Neural cell (in vitro differentiated cells): ENCODE measurements around the gene ZC3H15. TPM values are rescaled to one million over a fixed set of nuclear protein-coding genes. Genes with fewer than 3 reads are reported as not detected.

Experiments used
- H2AFZ ChIP-seq: fragments of 200-600, 300-800 bp; sonication (generic), shearing (Covaris generic); 2 replicates; pipeline ENCODE4 v1.6.0; 2014; ENCODE audit warnings: low read depth, mild to moderate bottlenecking, antibody characterized with exemption, low read length, moderate library complexity
- H3F3A ChIP-seq: fragments of 200-600 bp; shearing (Covaris generic); 2 replicates; pipeline ENCODE4 v1.6.1; 2016; ENCODE audit warnings: mild to moderate bottlenecking, moderate library complexity, mixed read lengths, antibody characterized with exemption, low read length; ENCODE audit not compliant: insufficient read depth, poor library complexity, severe bottlenecking
- H3K27ac ChIP-seq: fragments of 200-600, 300-800 bp; sonication (generic), shearing (Covaris generic); 2 replicates; pipeline ENCODE4 v1.5.1; 2014; ENCODE audit warnings: mild to moderate bottlenecking, low read length, moderate library complexity
- H3K27me3 ChIP-seq: fragments of 300-800, 200-600 bp; sonication (generic), shearing (Covaris generic); 2 replicates; pipeline ENCODE4 v1.6.0; 2014; ENCODE audit warnings: mild to moderate bottlenecking, low read depth, low read length, moderate library complexity; ENCODE audit not compliant: insufficient read depth
- H3K36me3 ChIP-seq: fragments of 300-800, 200-600 bp; sonication (generic), shearing (Covaris generic); 2 replicates; pipeline ENCODE4 v1.5.1; 2014; ENCODE audit warnings: mild to moderate bottlenecking, antibody characterized with exemption, low read length, moderate library complexity; ENCODE audit not compliant: insufficient read depth
- H3K4me2 ChIP-seq: fragments of 300-800, 200-600 bp; sonication (generic), shearing (Covaris generic); 2 replicates; pipeline ENCODE4 v1.6.0; 2014; ENCODE audit warnings: mild to moderate bottlenecking, low read length
- H3K4me3 ChIP-seq: fragments of 300-800, 200-600 bp; sonication (generic), shearing (Covaris generic); 2 replicates; pipeline ENCODE4 v1.5.1; 2014; ENCODE audit warnings: mild to moderate bottlenecking, low read length, moderate library complexity
- H3K79me2 ChIP-seq: fragments of 200-600 bp; shearing (Covaris generic); replicated peaks from 2 replicates; pipeline ENCODE4 v1.6.0; 2014; ENCODE audit warnings: mild to moderate bottlenecking, low read length, moderate library complexity; ENCODE audit not compliant: insufficient read depth
- H3K9ac ChIP-seq: fragments of 300-800, 200-600 bp; sonication (generic), shearing (Covaris generic); 2 replicates; pipeline ENCODE4 v1.6.1; 2016; ENCODE audit warnings: mild to moderate bottlenecking, low read length, mixed read lengths
- H3K9me2 ChIP-seq: fragments of 200-600 bp; shearing (Covaris generic); 2 replicates; pipeline ENCODE4 v1.6.1; 2016; ENCODE audit warnings: mild to moderate bottlenecking, low read length, mixed read lengths; ENCODE audit not compliant: insufficient read depth
- H3K9me3 ChIP-seq: fragments of 200-600, 300-800 bp; sonication (generic), shearing (Covaris generic); 2 replicates; pipeline ENCODE4 v1.6.1; 2016; ENCODE audit warnings: mild to moderate bottlenecking, mixed run types, low read length, moderate library complexity, mixed read lengths
- H4K20me1 ChIP-seq: fragments of 200-600 bp; shearing (Covaris generic); 2 replicates; pipeline ENCODE4 v1.6.1; 2016; ENCODE audit warnings: mild to moderate bottlenecking, mixed run types; ENCODE audit not compliant: insufficient read depth
- EP300 ChIP-seq: fragments of 450-650 bp; conservative IDR thresholded peaks from 2 replicates; pipeline ENCODE4 v1.6.1; 2014; ENCODE audit warnings: antibody characterized with exemption, mild to moderate bottlenecking, moderate library complexity; ENCODE audit not compliant: poor library complexity, severe bottlenecking
- EZH2 ChIP-seq: fragments of 200-600, 300-800 bp; shearing (Covaris generic), sonication (generic); IDR thresholded peaks from 2 replicates; pipeline ENCODE4 v1.6.1; 2014; ENCODE audit warnings: antibody characterized with exemption, low read length, borderline replicate concordance, mild to moderate bottlenecking; ENCODE audit not compliant: insufficient read depth, poor library complexity, severe bottlenecking
- MXI1 ChIP-seq: fragments of 450-650 bp; conservative IDR thresholded peaks from 2 replicates; pipeline ENCODE4 v1.6.1; 2014; ENCODE audit warnings: antibody characterized with exemption, mild to moderate bottlenecking; ENCODE audit not compliant: poor library complexity, severe bottlenecking
- POLR2AphosphoS5 ChIP-seq: IDR thresholded peaks from 2 replicates; pipeline ENCODE4 v1.6.1; 2012
- RAD21 ChIP-seq: fragments of 450-650 bp; conservative IDR thresholded peaks from 2 replicates; pipeline ENCODE4 v1.6.1; 2014; ENCODE audit warnings: antibody characterized with exemption, mild to moderate bottlenecking, moderate library complexity
- REST ChIP-seq: IDR thresholded peaks from 2 replicates; pipeline ENCODE4 v1.6.1; 2012; ENCODE audit warnings: borderline replicate concordance
- SMC3 ChIP-seq: fragments of 450-650 bp; conservative IDR thresholded peaks from 2 replicates; pipeline ENCODE4 v1.6.1; 2014; ENCODE audit warnings: antibody characterized with exemption, mild to moderate bottlenecking, moderate library complexity; ENCODE audit not compliant: poor library complexity
- TAF1 ChIP-seq: IDR thresholded peaks from 2 replicates; pipeline ENCODE4 v1.6.1; 2012; ENCODE audit warnings: low read depth
- polyA plus RNA-seq: library from polyadenylated mRNA; depleted of rRNA; stranded (reverse); fragments of >200 nt; gene quantifications from 2 replicates; pipeline ENCODE4 v1.2.3, GENCODE V29; 2014
- TF ChIP-seq, protein P1 (sequence below): fragments of 450-650 bp; IDR thresholded peaks from 2 replicates; pipeline ENCODE4 v1.5.1; 2014; ENCODE audit warnings: antibody characterized with exemption, mild to moderate bottlenecking, moderate library complexity; ENCODE audit not compliant: poor library complexity, severe bottlenecking

The ZC3H15 gene
- polyA plus RNA-seq, 1 donor from 2014 or later, result 149 TPM

- H3K4me2 ChIP-seq, result no peak overlapping the region
- H2AFZ ChIP-seq, result no peak overlapping the region
- no peaks in the 10 kb centered on the region for H4K20me1 ChIP-seq
- no peaks in the 10 kb centered on the region for H3K27me3 ChIP-seq
- no peaks in the 10 kb centered on the region for H3K9me2 ChIP-seq
- no peak overlapping the region for H3K9ac ChIP-seq
- no peak overlapping the region for H3K27ac ChIP-seq
- peaks cover 33% of the 10 kb centered on the region for H3K79me2 ChIP-seq
- TF ChIP-seq EP300, result no peak
- TF ChIP-seq TAF1, result no peak
- TF ChIP-seq, protein P1, sequence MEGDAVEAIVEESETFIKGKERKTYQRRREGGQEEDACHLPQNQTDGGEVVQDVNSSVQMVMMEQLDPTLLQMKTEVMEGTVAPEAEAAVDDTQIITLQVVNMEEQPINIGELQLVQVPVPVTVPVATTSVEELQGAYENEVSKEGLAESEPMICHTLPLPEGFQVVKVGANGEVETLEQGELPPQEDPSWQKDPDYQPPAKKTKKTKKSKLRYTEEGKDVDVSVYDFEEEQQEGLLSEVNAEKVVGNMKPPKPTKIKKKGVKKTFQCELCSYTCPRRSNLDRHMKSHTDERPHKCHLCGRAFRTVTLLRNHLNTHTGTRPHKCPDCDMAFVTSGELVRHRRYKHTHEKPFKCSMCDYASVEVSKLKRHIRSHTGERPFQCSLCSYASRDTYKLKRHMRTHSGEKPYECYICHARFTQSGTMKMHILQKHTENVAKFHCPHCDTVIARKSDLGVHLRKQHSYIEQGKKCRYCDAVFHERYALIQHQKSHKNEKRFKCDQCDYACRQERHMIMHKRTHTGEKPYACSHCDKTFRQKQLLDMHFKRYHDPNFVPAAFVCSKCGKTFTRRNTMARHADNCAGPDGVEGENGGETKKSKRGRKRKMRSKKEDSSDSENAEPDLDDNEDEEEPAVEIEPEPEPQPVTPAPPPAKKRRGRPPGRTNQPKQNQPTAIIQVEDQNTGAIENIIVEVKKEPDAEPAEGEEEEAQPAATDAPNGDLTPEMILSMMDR, result no peak
- TF ChIP-seq POLR2AphosphoS5, result no peak
- no peak for TF ChIP-seq EZH2
- TF ChIP-seq MXI1, result no peak
- no peak for TF ChIP-seq RAD21
- no peaks in the 10 kb centered on the region for H3K9me3 ChIP-seq
- no peaks in the 10 kb centered on the region for H3K36me3 ChIP-seq
- H3K4me3 ChIP-seq, result no peak overlapping the region
- H3F3A ChIP-seq, result no peaks in the 10 kb centered on the region
Measured at GRCh38 chr2:186498834-186499233, 12.8 kb downstream of the ZC3H15 start.

DNA sequence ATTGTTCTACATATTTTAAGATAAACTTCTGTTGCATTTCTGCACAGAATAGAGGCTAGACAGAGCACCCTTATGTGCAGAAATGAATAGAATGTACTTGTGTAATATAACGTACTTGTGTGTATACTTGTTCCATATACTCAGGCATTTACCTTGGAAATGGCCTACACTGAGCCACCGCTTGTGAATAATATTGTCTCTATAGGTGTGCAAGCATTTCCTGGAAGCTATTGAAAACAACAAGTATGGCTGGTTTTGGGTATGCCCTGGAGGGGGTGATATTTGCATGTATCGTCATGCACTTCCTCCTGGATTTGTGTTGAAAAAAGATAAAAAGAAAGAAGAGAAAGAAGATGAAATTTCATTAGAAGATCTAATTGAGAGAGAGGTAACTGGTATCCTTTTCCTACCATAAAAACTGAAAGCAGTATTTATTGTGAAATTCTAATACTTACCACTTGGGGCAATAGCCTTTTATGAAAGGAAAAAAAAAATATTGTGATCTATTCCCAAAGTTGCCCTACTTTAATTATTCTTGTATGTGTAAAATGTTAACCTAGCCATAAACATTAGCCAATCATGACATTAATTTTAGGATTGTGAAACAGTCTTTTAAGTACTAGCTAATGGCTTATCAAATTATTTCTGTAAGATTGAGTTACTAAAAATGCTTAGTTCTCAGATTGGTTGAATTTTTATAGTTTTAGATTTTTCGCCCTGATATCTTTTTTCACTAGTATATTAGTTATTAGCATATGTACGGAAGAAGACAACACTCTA, 18.0 kb downstream of the ZC3H15 start:
- Histone ChIP-seq H4K20me1 (no peaks in the 10 kb centered on the region), H3K4me3 (no peak overlapping the region), H3K79me2 (peaks cover 5% of the 10 kb centered on the region), H3K27ac (no peak overlapping the region), H3F3A (no peaks in the 10 kb centered on the region), H3K36me3 (peaks cover 10% of the 10 kb centered on the region), H3K27me3 (no peaks in the 10 kb centered on the region), H3K9me2 (no peaks in the 10 kb centered on the region), H3K9ac (no peak overlapping the region), H3K9me3 (no peaks in the 10 kb centered on the region), H2AFZ (no peak overlapping the region), H3K4me2 (no peak overlapping the region)
- TF ChIP-seq, protein P1, result peak; percentile 74
- TF ChIP-seq SMC3 (peak; percentile 80), RAD21 (peak; percentile 77), EP300 (no peak)

GRCh38 chr2:186508263-186508662, 22.2 kb downstream of the ZC3H15 start:
- Histone ChIP-seq H3K9ac (no peak overlapping the region), H3K36me3 (peaks cover 16% of the 10 kb centered on the region), H3K27me3 (no peaks in the 10 kb centered on the region), H3K4me2 (no peak overlapping the region), H3K9me2 (no peaks in the 10 kb centered on the region), H2AFZ (no peak overlapping the region), H3K79me2 (no peaks in the 10 kb centered on the region), H3K4me3 (no peak overlapping the region), H3K27ac (no peak overlapping the region), H4K20me1 (no peaks in the 10 kb centered on the region), H3F3A (no peaks in the 10 kb centered on the region), H3K9me3 (no peaks in the 10 kb centered on the region)
- TF ChIP-seq RAD21 (no peak), SMC3 (no peak), EZH2 (no peak), MXI1 (no peak), EP300 (no peak), REST (no peak), POLR2AphosphoS5 (no peak), TAF1 (no peak)
- TF ChIP-seq, protein P1, result no peak
